ENCODE results near the gene CD300LB.

GRCh38 chr17:74542727-74543383 lies 11.6 kb upstream of the CD300LB start:
- TF ChIP-seq, protein P1, sequence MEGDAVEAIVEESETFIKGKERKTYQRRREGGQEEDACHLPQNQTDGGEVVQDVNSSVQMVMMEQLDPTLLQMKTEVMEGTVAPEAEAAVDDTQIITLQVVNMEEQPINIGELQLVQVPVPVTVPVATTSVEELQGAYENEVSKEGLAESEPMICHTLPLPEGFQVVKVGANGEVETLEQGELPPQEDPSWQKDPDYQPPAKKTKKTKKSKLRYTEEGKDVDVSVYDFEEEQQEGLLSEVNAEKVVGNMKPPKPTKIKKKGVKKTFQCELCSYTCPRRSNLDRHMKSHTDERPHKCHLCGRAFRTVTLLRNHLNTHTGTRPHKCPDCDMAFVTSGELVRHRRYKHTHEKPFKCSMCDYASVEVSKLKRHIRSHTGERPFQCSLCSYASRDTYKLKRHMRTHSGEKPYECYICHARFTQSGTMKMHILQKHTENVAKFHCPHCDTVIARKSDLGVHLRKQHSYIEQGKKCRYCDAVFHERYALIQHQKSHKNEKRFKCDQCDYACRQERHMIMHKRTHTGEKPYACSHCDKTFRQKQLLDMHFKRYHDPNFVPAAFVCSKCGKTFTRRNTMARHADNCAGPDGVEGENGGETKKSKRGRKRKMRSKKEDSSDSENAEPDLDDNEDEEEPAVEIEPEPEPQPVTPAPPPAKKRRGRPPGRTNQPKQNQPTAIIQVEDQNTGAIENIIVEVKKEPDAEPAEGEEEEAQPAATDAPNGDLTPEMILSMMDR (IDR thresholded peaks at IDR 0.05), result no peak
- TF ChIP-seq POLR2A (IDR thresholded peaks at IDR 0.05) (no peak), EP300 (IDR thresholded peaks at IDR 0.05) (no peak)
